NCI-H510A (cell line): ENCODE results near the gene PCDHGC4.

ENCODE experiments used
- DNase-seq: peaks from one replicate; lab custom pipeline; 2025; lab: John Stamatoyannopoulos, UW

PCDHGC4 gene

GRCh38 chr5:141484641-141485311 lies at the start of gene PCDHGC4:
Gene PCDHGC4 (plus strand): TSS chr5:141485030. CDS start chr5:141485174, 144 bp downstream.
- peak; percentile 15 for DNase-seq

DNA sequence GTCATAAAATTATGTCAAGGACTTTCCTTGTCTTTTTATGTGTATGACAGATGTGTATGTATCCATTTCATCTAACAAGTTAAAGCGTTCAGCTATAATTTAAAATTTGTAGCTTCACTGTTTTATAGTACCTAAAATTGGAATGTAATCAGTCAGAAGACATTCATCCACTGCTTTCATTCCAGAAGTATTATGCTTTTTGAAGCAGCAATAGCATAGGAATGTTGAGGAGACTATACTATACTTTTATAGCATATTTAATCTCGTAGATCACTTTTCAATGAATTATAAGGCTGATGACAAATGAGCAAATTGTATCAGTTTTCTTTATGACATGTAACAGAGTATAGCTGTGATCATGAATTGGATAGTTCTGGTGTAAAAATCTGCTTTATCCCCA lies 47.6 kb upstream of the PCDHGC4 start:
- no peak for DNase-seq

DNA sequence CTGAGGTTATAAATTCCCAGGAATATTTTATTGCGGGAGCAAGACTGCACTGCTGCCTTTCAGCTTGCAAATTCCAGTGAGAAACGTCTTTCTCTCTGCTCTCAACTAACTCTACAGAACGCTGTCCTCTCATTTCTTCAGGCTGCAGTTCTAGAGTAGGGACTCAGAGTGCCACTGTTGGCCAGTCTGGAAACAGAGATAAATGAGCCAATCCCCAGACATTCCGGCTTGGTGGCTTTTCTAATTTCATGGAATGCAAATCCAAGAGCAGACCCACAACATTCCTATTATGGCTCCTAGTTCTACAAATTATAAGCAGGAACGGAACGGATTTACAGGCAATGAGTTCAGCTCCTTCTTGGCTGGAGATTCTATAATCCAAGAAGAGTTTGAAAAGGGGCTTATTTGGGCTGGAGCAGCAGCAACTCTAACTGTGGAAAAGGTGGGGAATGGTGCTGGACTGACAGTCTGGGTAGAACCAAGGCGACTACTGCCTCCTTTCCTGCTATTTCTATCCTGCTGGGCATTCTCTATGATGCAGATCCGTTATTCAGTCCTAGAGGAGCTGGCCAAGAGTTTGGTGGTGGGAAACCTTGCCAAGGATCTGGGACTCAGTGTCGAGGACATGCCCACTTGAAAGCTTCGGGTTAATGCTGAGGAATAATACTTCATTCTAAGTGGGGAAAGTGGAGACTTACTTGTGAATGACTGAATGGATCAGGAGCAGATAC lies 45.3 kb upstream of the PCDHGC4 start:
- DNase-seq: no peak

GRCh38 chr5:141440341-141440740 lies 44.5 kb upstream of the PCDHGC4 start:
- DNase-seq: no peak

DNA sequence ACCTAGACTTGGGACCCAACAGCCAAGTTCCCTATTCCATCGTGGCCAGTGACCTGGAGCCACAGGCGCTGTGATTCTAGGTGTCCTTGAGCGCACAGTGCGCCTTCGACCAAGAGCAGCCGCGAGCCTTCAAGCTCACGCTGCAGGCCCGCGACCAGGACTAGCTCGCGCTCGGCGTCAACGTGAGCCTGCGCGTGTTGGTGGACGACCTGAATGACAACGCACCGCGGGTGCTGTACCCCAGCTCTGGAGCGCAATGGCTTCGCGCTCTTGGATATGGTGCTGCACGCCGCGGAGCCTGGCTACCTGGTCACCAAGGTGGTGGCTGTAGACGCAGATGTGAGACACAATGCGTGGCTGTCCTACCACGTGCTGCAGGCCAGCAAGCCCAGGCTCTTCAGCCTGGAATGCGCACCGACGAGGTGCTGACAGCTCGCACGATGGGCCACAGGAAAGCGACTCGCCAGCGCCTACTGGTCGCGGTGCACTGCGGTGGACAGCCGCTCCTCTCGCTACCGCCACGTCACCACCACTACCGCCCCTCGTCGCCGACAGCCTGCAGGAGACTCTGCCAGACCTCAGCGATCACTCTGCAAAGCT lies 43.2 kb upstream of the PCDHGC4 start:
- DNase-seq: no peak

GRCh38 chr5:141465351-141465750 lies 19.5 kb upstream of the PCDHGC4 start:
- no peak for DNase-seq

DNA sequence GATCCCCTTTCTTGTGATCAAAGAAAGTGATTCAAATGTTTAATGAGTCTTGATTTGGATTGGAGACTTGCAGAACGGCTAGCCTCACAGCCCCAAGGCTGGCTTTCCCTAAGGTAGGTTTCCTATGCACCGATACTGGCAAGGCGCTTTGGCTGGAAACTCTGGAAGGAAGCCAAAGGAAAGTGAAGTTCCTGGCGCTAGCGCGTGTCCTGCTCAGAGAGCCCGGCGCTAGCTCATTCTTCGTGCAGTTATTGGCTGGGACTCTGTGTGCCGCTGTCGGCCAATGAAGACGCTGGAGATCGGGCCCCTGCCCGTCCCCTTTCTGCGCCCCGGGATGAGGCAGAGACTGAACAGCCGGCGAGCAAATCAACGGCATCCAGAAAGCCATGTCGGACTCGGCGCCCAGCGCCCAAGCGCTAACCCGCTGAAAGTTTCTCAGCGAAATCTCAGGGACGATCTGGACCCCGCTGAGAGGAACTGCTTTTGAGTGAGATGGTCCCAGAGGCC lies 9.2 kb upstream of the PCDHGC4 start, which contains the start of gene PCDHGC3:
Gene PCDHGC3 (plus strand): TSS at position 342 of the 507 bp plus-strand sequence. CDS start 151 bp downstream, at position 493.
- peak; percentile 60 for DNase-seq

DNA sequence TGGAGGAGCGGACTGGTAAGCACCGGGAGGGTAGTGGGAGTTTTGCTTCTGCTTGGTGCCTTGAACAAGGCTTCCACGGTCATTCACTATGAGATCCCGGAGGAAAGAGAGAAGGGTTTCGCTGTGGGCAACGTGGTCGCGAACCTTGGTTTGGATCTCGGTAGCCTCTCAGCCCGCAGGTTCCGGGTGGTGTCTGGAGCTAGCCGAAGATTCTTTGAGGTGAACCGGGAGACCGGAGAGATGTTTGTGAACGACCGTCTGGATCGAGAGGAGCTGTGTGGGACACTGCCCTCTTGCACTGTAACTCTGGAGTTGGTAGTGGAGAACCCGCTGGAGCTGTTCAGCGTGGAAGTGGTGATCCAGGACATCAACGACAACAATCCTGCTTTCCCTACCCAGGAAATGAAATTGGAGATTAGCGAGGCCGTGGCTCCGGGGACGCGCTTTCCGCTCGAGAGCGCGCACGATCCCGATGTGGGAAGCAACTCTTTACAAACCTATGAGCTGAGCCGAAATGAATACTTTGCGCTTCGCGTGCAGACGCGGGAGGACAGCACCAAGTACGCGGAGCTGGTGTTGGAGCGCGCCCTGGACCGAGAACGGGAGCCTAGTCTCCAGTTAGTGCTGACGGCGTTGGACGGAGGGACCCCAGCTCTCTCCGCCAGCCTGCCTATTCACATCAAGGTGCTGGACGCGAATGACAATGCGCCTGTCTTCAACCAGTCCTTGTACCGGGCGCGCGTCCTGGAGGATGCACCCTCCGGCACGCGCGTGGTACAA lies 8.5 kb upstream of the PCDHGC4 start:
- peak; percentile 22 for DNase-seq

- DNase-seq: no peak
Measured at GRCh38 chr5:141477044-141477575, 7.7 kb upstream of the PCDHGC4 start.

GRCh38 chr5:141477815-141478214 lies 7.0 kb upstream of the PCDHGC4 start:
- no peak for DNase-seq

DNA sequence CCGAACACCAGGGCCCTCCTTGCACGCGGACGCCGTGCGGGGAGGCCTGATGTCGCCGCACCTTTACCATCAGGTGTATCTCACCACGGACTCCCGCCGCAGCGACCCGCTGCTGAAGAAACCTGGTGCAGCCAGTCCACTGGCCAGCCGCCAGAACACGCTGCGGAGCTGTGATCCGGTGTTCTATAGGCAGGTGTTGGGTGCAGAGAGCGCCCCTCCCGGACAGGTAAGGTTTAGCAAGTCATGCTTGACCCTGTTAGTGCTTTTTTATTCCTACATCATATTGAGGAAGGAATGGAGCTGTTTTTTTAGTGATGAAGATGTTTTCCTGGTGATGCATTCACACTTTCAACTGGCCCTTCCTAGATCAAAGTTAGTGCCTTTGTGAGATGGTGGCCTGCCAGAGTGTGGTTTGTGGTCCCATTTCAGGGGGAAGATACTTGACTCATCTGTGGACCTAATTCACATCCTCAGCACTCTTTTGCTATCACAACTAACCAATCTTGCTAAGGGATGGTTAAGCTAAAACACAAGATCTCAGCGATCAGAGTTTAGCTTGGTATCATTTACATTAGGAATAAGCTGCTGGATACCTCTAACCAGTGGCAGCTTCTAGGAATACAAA lies 6.4 kb upstream of the PCDHGC4 start:
- DNase-seq: peak; percentile 22

GRCh38 chr5:141479776-141480175 lies 5.1 kb upstream of the PCDHGC4 start:
- no peak for DNase-seq

GRCh38 chr5:141483902-141484301 lies 928 bp upstream of the PCDHGC4 start:
- DNase-seq: no peak

- DNase-seq: no peak
Measured at GRCh38 chr5:141484310-141484640, 555 bp upstream of the PCDHGC4 start.

GRCh38 chr5:141485321-141486055 lies 658 bp downstream of the PCDHGC4 start:
- no peak for DNase-seq

DNA sequence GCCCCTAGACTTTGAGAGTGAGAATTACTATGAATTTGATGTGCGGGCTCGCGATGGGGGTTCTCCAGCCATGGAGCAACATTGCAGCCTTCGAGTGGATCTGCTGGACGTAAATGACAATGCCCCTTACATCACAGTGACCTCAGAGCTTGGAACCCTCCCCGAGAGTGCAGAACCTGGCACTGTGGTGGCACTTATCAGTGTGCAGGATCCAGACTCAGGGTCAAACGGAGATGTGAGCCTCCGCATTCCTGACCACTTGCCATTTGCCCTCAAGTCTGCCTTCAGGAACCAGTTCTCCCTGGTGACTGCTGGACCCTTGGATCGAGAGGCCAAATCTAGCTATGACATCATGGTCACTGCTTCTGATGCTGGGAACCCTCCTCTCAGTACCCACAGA lies 1.3 kb downstream of the PCDHGC4 start:
- no peak for DNase-seq

DNA sequence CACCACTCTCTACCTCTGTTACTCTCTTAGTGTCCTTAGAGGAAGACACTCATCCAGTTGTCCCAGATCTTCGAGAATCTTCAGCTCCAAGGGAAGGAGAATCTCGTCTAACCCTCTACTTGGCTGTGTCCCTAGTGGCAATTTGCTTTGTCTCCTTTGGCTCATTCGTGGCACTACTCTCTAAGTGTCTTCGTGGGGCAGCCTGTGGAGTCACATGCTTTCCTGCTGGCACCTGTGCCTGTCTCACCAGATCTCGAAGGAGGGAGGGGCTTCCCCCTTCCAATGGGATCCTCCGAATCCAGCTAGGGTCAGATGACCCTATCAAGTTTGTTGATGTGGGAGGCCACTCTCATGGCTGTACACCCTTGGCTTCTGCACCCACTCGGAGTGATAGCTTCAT lies 2.3 kb downstream of the PCDHGC4 start:
- no peak for DNase-seq

GRCh38 chr5:141488591-141489561 lies 4.0 kb downstream of the PCDHGC4 start, which contains the start of gene PCDHGC5:
Gene PCDHGC5 (plus strand): TSS chr5:141489081. CDS start chr5:141489241, 160 bp downstream.
- no peak for DNase-seq

GRCh38 chr5:141489841-141490240 lies 5.0 kb downstream of the PCDHGC4 start:
- DNase-seq: no peak
